Ishikawa (cell line): ENCODE measurements around the gene PPIP5K2.

Experiments
- CEBPB ChIP-seq: IDR thresholded peaks from 2 replicates; pipeline ENCODE4 v1.6.1; 2012
- CREB1 ChIP-seq: IDR thresholded peaks from 2 replicates; pipeline ENCODE4 v1.6.1; 2012; ENCODE audit warnings: low read depth
- EGR1 ChIP-seq: IDR thresholded peaks from 2 replicates; pipeline ENCODE4 v1.6.1; 2012
- FOXM1 ChIP-seq: IDR thresholded peaks from 2 replicates; pipeline ENCODE4 v1.6.1; 2012; ENCODE audit warnings: low read depth, borderline replicate concordance
- RAD21 ChIP-seq: IDR thresholded peaks from 2 replicates; pipeline ENCODE4 v1.6.1; 2012; ENCODE audit warnings: low read depth
- TAF1 ChIP-seq: IDR thresholded peaks from 2 replicates; pipeline ENCODE4 v1.6.1; 2012; ENCODE audit warnings: low read depth, mild to moderate bottlenecking
- TEAD4 ChIP-seq: IDR thresholded peaks from 2 replicates; pipeline ENCODE4 v1.6.1; 2012
- ZBTB7A ChIP-seq: IDR thresholded peaks from 2 replicates; pipeline ENCODE4 v1.6.1; 2012; ENCODE audit warnings: low read depth
- TF ChIP-seq, protein P1 (sequence below): IDR thresholded peaks from 2 replicates; pipeline ENCODE4 v1.6.1; 2012; ENCODE audit warnings: low read depth, mild to moderate bottlenecking

DNA sequence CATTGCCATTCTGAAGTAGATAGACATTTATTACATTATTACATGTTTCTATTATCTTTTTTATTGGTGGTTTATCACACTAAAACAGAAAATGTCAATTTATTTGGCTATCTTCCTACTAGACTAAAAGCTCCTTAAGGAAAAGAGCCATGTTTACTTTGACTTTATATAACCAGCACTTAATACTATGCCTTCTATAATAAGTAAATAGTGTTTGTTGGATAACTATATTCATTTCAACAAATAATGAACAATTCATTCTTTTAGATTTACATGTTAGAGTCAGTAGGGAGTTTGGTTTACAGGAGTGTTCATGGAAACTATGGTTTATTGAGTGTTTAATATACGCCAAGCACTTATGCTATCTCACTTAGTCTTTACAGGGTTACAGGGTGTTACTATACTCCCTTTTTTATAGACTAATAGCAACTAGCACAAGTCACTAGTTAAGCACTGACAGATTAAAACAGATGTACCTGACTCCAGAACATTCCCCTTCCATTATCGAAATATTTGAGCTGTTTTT, 7.3 kb downstream of the PPIP5K2 start:
- no peak for TF ChIP-seq ZBTB7A
- no peak for TF ChIP-seq EGR1
- TF ChIP-seq TEAD4: no peak
- TF ChIP-seq CREB1: no peak
- TF ChIP-seq, protein P1, sequence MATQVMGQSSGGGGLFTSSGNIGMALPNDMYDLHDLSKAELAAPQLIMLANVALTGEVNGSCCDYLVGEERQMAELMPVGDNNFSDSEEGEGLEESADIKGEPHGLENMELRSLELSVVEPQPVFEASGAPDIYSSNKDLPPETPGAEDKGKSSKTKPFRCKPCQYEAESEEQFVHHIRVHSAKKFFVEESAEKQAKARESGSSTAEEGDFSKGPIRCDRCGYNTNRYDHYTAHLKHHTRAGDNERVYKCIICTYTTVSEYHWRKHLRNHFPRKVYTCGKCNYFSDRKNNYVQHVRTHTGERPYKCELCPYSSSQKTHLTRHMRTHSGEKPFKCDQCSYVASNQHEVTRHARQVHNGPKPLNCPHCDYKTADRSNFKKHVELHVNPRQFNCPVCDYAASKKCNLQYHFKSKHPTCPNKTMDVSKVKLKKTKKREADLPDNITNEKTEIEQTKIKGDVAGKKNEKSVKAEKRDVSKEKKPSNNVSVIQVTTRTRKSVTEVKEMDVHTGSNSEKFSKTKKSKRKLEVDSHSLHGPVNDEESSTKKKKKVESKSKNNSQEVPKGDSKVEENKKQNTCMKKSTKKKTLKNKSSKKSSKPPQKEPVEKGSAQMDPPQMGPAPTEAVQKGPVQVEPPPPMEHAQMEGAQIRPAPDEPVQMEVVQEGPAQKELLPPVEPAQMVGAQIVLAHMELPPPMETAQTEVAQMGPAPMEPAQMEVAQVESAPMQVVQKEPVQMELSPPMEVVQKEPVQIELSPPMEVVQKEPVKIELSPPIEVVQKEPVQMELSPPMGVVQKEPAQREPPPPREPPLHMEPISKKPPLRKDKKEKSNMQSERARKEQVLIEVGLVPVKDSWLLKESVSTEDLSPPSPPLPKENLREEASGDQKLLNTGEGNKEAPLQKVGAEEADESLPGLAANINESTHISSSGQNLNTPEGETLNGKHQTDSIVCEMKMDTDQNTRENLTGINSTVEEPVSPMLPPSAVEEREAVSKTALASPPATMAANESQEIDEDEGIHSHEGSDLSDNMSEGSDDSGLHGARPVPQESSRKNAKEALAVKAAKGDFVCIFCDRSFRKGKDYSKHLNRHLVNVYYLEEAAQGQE: no peak
- TF ChIP-seq TAF1: no peak
- no peak for TF ChIP-seq RAD21
- no peak for TF ChIP-seq FOXM1
- TF ChIP-seq CEBPB: no peak
